ENCODE results near the gene ANKRD23. TPM values are rescaled to one million over a fixed set of nuclear protein-coding genes. Genes with fewer than 3 reads are reported as not detected.

The ANKRD23 gene
- total and polyA plus RNA-seq, 2 donors (not counting 1 experiment from before 2014, with no cell fraction given), result 0.41 to 1.3 TPM

DNA sequence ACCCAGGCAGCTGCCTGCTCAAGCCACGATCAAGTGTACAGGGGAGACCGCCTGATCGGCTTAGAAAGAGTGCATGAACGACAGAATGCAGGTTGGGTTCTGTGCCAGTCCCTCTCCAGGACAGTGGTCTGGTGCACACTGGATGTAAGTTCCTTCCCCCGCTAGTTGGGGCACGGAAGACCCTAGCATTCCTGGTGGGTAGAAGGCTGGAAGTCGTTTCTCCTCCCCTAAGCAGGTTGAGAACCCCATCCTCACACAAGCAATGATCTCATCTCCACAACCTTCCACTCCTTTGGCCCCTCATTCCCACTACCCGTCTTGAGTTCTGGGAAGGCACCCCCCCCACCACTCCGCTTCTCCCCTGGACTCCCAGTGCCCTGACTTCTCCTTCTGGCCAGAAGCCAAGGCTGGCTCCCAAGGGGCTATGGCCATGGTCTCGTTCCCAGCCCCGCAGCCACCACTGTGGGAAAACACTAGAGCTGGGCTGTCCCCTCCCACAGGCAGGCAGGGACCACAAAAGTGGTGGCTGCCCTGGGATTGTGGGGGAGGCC lies 15.4 kb upstream of the ANKRD23 start:
- DNase-seq (ENCODE audit: low read depth in 2 of 2), result no peak
- peaks cover 9% of the 10 kb centered on the region for H3K4me1 ChIP-seq (ENCODE audit: control insufficient read depth, extremely low read depth, insufficient read depth, low read length)
- no peak overlapping the region for H3K27ac ChIP-seq (ENCODE audit: insufficient read depth, low read length)
- H3K4me3 ChIP-seq (replicated peaks in 1 of 4; ENCODE audit: control extremely low read depth in 1 of 4, insufficient read depth in 1 of 4, low read depth in 3 of 4, low read length in 4 of 4), result peak overlapping the region in 1 of 4 experiments; percentile 84
- no peak for TF ChIP-seq EZH2 (IDR thresholded peaks at IDR 0.05; ENCODE audit: low read length, missing control alignments)
- no peak for TF ChIP-seq CTCF (conservative IDR thresholded peaks at IDR 0.05 in 1 of 2, IDR thresholded peaks at IDR 0.05 in 1 of 2; ENCODE audit: low read depth in 1 of 2, low read length in 2 of 2)
- peaks cover 6% of the 10 kb centered on the region for H3K79me2 ChIP-seq (ENCODE audit: control insufficient read depth, insufficient read depth, low read length)
- H3K27me3 ChIP-seq (ENCODE audit: control insufficient read depth, insufficient read depth, low read length), result no peaks in the 10 kb centered on the region
- H4K20me1 ChIP-seq (ENCODE audit: control insufficient read depth, extremely low read depth, insufficient read depth, low read length), result no peaks in the 10 kb centered on the region
- H3K36me3 ChIP-seq (ENCODE audit: control insufficient read depth, insufficient read depth, low read length), result peaks cover 27% of the 10 kb centered on the region
- H3K4me2 ChIP-seq (ENCODE audit: extremely low read depth, insufficient read depth, low read length), result no peak overlapping the region
- no peak overlapping the region for H2AFZ ChIP-seq (ENCODE audit: low read length)
- no peak overlapping the region for H3K9ac ChIP-seq (ENCODE audit: insufficient read depth, low read length)
- no peaks in the 10 kb centered on the region for H3K9me3 ChIP-seq (ENCODE audit: control insufficient read depth, insufficient read depth, low read depth, low read length)

GRCh38 chr2:96857667-96858372 lies 14.0 kb upstream of the ANKRD23 start, which contains the start of gene ANKRD39:
ANKRD39 (minus strand) TSS chr2:96858016; CDS start chr2:96857987, 29 bp downstream.
- Histone ChIP-seq H4K20me1 (ENCODE audit: control insufficient read depth, extremely low read depth, insufficient read depth, low read length) (no peaks in the 10 kb centered on the region), H3K27ac (ENCODE audit: insufficient read depth, low read length) (peak within 1 kb of the TSS; percentile 72), H3K4me2 (ENCODE audit: extremely low read depth, insufficient read depth, low read length) (peak within 1 kb of the TSS; percentile 60), H3K4me3 (replicated peaks in 1 of 4; ENCODE audit: control extremely low read depth in 1 of 4, insufficient read depth in 1 of 4, low read depth in 3 of 4, low read length in 4 of 4) (peak within 1 kb of the TSS; percentile 65 to 93 (median 84)), H3K27me3 (ENCODE audit: control insufficient read depth, insufficient read depth, low read length) (no peaks in the 10 kb centered on the region), H3K36me3 (ENCODE audit: control insufficient read depth, insufficient read depth, low read length) (peaks cover 23% of the 10 kb centered on the region), H3K9me3 (ENCODE audit: control insufficient read depth, insufficient read depth, low read depth, low read length) (no peaks in the 10 kb centered on the region), H2AFZ (ENCODE audit: low read length) (peak within 1 kb of the TSS; percentile 69), H3K79me2 (ENCODE audit: control insufficient read depth, insufficient read depth, low read length) (peaks cover 6% of the 10 kb centered on the region), H3K4me1 (ENCODE audit: control insufficient read depth, extremely low read depth, insufficient read depth, low read length) (peaks cover 9% of the 10 kb centered on the region), H3K9ac (ENCODE audit: insufficient read depth, low read length) (peak within 1 kb of the TSS; percentile 70)
- TF ChIP-seq CTCF (conservative IDR thresholded peaks at IDR 0.05 in 1 of 2, IDR thresholded peaks at IDR 0.05 in 1 of 2; ENCODE audit: low read depth in 1 of 2, low read length in 2 of 2), result peak; percentile 47 to 65
- no peak for TF ChIP-seq EZH2 (IDR thresholded peaks at IDR 0.05; ENCODE audit: low read length, missing control alignments)
- DNase-seq (ENCODE audit: low read depth in 2 of 2), result peak; percentile 95 to 98

DNA sequence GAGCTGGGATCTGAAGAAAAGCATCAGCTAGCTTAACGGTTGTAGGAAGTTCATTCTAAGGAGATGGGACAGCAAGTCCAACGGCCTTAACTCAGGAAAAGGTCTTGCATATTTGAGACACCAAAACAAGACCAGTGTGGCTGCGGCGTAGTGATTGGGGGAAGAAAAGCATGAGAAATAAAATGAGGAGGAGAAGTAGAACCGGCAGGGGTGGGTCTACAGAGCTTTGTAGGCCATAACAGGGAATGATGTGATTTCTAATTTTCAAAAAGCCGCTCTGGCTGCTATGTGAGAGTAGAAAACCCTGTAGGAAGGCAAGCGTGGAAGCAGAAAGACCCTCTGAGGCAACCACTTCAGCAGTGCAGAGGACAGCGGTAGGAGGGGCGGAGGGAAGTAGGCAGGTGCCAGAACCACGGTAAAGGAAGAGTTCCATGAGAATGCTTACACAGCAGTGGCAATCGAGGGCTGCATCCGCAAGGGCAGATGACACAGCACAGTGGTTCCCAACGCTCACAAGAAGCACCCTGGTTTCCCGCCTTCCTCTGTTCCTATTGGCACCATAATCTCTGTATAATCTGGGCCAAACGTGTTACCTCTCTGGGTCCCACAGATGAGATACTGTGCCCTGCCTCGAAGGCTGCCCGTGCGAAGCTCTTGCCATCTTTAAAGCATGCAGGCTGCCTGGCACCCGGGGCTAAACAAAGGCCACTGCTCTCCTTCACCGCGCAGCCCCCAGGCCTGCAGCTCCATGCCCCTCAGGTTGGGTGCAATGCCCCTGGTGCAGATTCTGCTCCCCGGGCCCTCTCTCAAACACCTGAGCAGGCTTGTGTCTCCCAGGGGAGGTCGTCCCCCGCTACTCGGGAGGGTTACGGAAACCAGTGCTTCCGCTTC lies 13.2 kb upstream of the ANKRD23 start:
- peak in 1 of 2 donors; percentile 25 for DNase-seq (ENCODE audit: low read depth in 2 of 2)
- no peaks in the 10 kb centered on the region for H3K9me3 ChIP-seq (ENCODE audit: control insufficient read depth, insufficient read depth, low read depth, low read length)

More for the DNA sequence above, 13.2 kb upstream of the ANKRD23 start:
- H3K4me1 ChIP-seq (ENCODE audit: control insufficient read depth, extremely low read depth, insufficient read depth, low read length), result peaks cover 9% of the 10 kb centered on the region
- H3K79me2 ChIP-seq (ENCODE audit: control insufficient read depth, insufficient read depth, low read length), result peaks cover 6% of the 10 kb centered on the region
- no peaks in the 10 kb centered on the region for H4K20me1 ChIP-seq (ENCODE audit: control insufficient read depth, extremely low read depth, insufficient read depth, low read length)
- peak overlapping the region; percentile 60 for H3K4me2 ChIP-seq (ENCODE audit: extremely low read depth, insufficient read depth, low read length)
- H2AFZ ChIP-seq (ENCODE audit: low read length), result peak overlapping the region; percentile 69
- TF ChIP-seq EZH2 (IDR thresholded peaks at IDR 0.05; ENCODE audit: low read length, missing control alignments), result no peak
- TF ChIP-seq CTCF (conservative IDR thresholded peaks at IDR 0.05 in 1 of 2, IDR thresholded peaks at IDR 0.05 in 1 of 2; ENCODE audit: low read depth in 1 of 2, low read length in 2 of 2), result no peak
- H3K27me3 ChIP-seq (ENCODE audit: control insufficient read depth, insufficient read depth, low read length), result no peaks in the 10 kb centered on the region
- H3K9ac ChIP-seq (ENCODE audit: insufficient read depth, low read length), result peak overlapping the region; percentile 70
- peak overlapping the region; percentile 65 to 93 (median 84) for H3K4me3 ChIP-seq (replicated peaks in 1 of 4; ENCODE audit: control extremely low read depth in 1 of 4, insufficient read depth in 1 of 4, low read depth in 3 of 4, low read length in 4 of 4)
- H3K36me3 ChIP-seq (ENCODE audit: control insufficient read depth, insufficient read depth, low read length), result peaks cover 22% of the 10 kb centered on the region
- H3K27ac ChIP-seq (ENCODE audit: insufficient read depth, low read length), result peak overlapping the region; percentile 72
